HepG2 (cell line): Measurements from ENCODE around the gene LRRC73. TPM values are rescaled to one million over a fixed set of nuclear protein-coding genes. Genes with fewer than 3 reads are reported as not detected.
A peak's percentile ranks its signal among the peaks of the same experiment; 100 is the strongest.

Experiments used
- BCL6 ChIP-seq: IDR thresholded peaks from 2 replicates; pipeline ENCODE4 v1.6.1; 2016; ENCODE audit warnings: missing genetic modification reagents, missing compliant biosample characterization
- CREBL2 ChIP-seq: sonication (generic); formaldehyde crosslinking; IDR thresholded peaks from 2 replicates; pipeline ENCODE4 v1.8.1; 2023; ENCODE audit warnings: missing genetic modification reagents, mild to moderate bottlenecking, borderline replicate concordance
- FOXO4 ChIP-seq: sonication (generic); formaldehyde crosslinking; conservative IDR thresholded peaks from 2 replicates; pipeline ENCODE4 v1.8.1; 2023; ENCODE audit warnings: missing genetic modification reagents
- GMEB1 ChIP-seq: sonication (generic); formaldehyde crosslinking; IDR thresholded peaks from 2 replicates; pipeline ENCODE4 v1.5.1; 2020; ENCODE audit warnings: missing genetic modification reagents, mild to moderate bottlenecking, borderline replicate concordance
- MEIS2 ChIP-seq: sonication (generic); formaldehyde crosslinking; IDR thresholded peaks from 2 replicates; pipeline ENCODE4 v1.9.0; 2021; ENCODE audit warnings: mild to moderate bottlenecking, missing genetic modification reagents
- MLXIP ChIP-seq: sonication (generic); formaldehyde crosslinking; IDR thresholded peaks from 2 replicates; pipeline ENCODE4 v1.9.0; 2021; ENCODE audit warnings: missing genetic modification reagents, borderline replicate concordance
- NCOA2 ChIP-seq: sonication (generic); formaldehyde crosslinking; IDR thresholded peaks from 2 replicates; pipeline ENCODE4 v1.8.0; 2022; ENCODE audit warnings: inconsistent platforms
- NR2F2 ChIP-seq: IDR thresholded peaks from 2 replicates; pipeline ENCODE4 v1.6.1; 2012; ENCODE audit warnings: low read depth, inconsistent platforms, borderline replicate concordance
- RAD51 ChIP-seq: fragments of 450-650 bp; IDR thresholded peaks from 2 replicates; pipeline ENCODE4 v1.6.1; 2016; ENCODE audit warnings: borderline replicate concordance
- SIN3A ChIP-seq: IDR thresholded peaks from 2 replicates; pipeline ENCODE4 v1.6.1; 2011; ENCODE audit warnings: low read depth, mild to moderate bottlenecking, control low read depth, low read length, borderline replicate concordance
- SOX13 ChIP-seq, 3 experiments: fragments of 450-650 bp in 1 of 3; sonication (generic) in 1 of 3; formaldehyde crosslinking in 1 of 3; IDR thresholded peaks in 2 of 3; conservative IDR thresholded peaks in 1 of 3; 2 replicates each; pipeline versions ENCODE4 v1.5.0 to v1.6.1; 2016 to 2020; ENCODE audit warnings: antibody characterized with exemption in 1 of 3, mild to moderate bottlenecking in 1 of 3, missing compliant biosample characterization in 1 of 3, missing genetic modification reagents in 1 of 3, moderate library complexity in 1 of 3
- SP1 ChIP-seq, 2 experiments: fragments of 450-650 bp in 1 of 2; sonication (generic) in 1 of 2; formaldehyde crosslinking in 1 of 2; IDR thresholded peaks; 2 replicates each; pipeline versions ENCODE4 v1.4.0 to v1.6.1; 2016 to 2020; ENCODE audit warnings: missing genetic modification reagents in 1 of 2
- TCF7 ChIP-seq: sonication (generic); IDR thresholded peaks from 2 replicates; pipeline ENCODE4 v1.6.1; 2016; ENCODE audit warnings: antibody characterized with exemption, low read depth
- TEF ChIP-seq: sonication (generic); formaldehyde crosslinking; IDR thresholded peaks from 2 replicates; pipeline ENCODE4 v1.5.0; 2020; ENCODE audit warnings: missing genetic modification reagents
- ZBTB43 ChIP-seq: sonication (generic); formaldehyde crosslinking; conservative IDR thresholded peaks from 2 replicates; pipeline ENCODE4 v1.4.0; 2020; ENCODE audit warnings: missing genetic modification reagents
- ZFP37 ChIP-seq: sonication (generic); formaldehyde crosslinking; IDR thresholded peaks from 2 replicates; pipeline ENCODE4 v1.4.0; 2020; ENCODE audit warnings: missing genetic modification reagents, borderline replicate concordance
- ZNF121 ChIP-seq: sonication (generic); formaldehyde crosslinking; IDR thresholded peaks from 2 replicates; pipeline ENCODE4 v1.5.0; 2020; ENCODE audit warnings: mild to moderate bottlenecking, missing genetic modification reagents
- ZNF567 ChIP-seq: sonication (generic); formaldehyde crosslinking; IDR thresholded peaks from 2 replicates; pipeline ENCODE4 v1.8.1; 2023; ENCODE audit warnings: mild to moderate bottlenecking, missing genetic modification reagents, borderline replicate concordance
- ZSCAN30 ChIP-seq: sonication (generic); formaldehyde crosslinking; IDR thresholded peaks from 2 replicates; pipeline ENCODE4 v1.5.0; 2020; ENCODE audit warnings: mild to moderate bottlenecking, missing genetic modification reagents
- polyA plus RNA-seq, 8 experiments: library from polyadenylated mRNA; depleted of rRNA in 3 of 8; stranded (reverse) in 7 of 8; unstranded in 1 of 8; fragments of >200 nt; fragmentation: Illumina TruSeq in 4 of 8; extraction: Trizol in 4 of 8; gene quantifications; 2 replicates each; pipeline versions ENCODE4 v1.2.1 to v1.2.3, GENCODE V29; 2011 to 2016; ENCODE audit warnings: low read depth in 4 of 8, missing spikeins in 1 of 8, mixed read lengths in 1 of 8; ENCODE audit not compliant: insufficient read depth in 1 of 8
- total RNA-seq, 5 experiments: library from RNA; depleted of rRNA; stranded (reverse); fragments of >200 nt; fragmentation: Illumina TruSeq; extraction: Trizol; gene quantifications; 2 replicates each; pipeline ENCODE4 v1.2.3, GENCODE V29; 2016; ENCODE audit warnings: low read depth in 1 of 5

Gene LRRC73
- total and polyA plus RNA-seq, 2 of the 13 experiments (the other 11 are each of a cell fraction or from before 2014, with no cell fraction given) = 0.11 to 0.12 TPM

- peak; percentile 82; the same call in 1 of the 2 replicates for TF ChIP-seq GMEB1 (CRISPR knock-in tag)
- TF ChIP-seq NCOA2 (CRISPR knock-in tag) = peak; percentile 63
- peak; percentile 88 for TF ChIP-seq ZFP37 (CRISPR knock-in tag)
- TF ChIP-seq TCF7 = no peak
- TF ChIP-seq ZNF121 (CRISPR knock-in tag) = 0 out of 2 replicates have a peak, but pooled peaks have one; percentile 11
- 0 out of 2 replicates have a peak, but pooled peaks have one; percentile 55 for TF ChIP-seq TEF (CRISPR knock-in tag)
- TF ChIP-seq BCL6 (CRISPR knock-in tag) = no peak
- no peak for TF ChIP-seq RAD51
- peak; percentile 97 for TF ChIP-seq SIN3A
- no peak for TF ChIP-seq NR2F2
- TF ChIP-seq FOXO4 (CRISPR knock-in tag) = no peak
- TF ChIP-seq ZBTB43 (CRISPR knock-in tag) = peak; percentile 59
- TF ChIP-seq MEIS2 (CRISPR knock-in tag) = no peak; the same call in 1 of the 2 replicates
- peak; percentile 76; the same call in 1 of the 2 replicates for TF ChIP-seq ZNF567 (CRISPR knock-in tag)
- peak; percentile 48 for TF ChIP-seq MLXIP
- no peak for TF ChIP-seq ZSCAN30
- TF ChIP-seq SOX13 (IDR thresholded peaks at IDR 0.05) = no peak
- TF ChIP-seq SOX13 (CRISPR knock-in tag; conservative IDR thresholded peaks at IDR 0.05 in 1 of 2, IDR thresholded peaks at IDR 0.05 in 1 of 2) = peak in 1 of 2 experiments; percentile 26; a peak in 1 of 4 replicates
- 0 out of 2 replicates have a peak, but pooled peaks have one; percentile 41 for TF ChIP-seq CREBL2 (CRISPR knock-in tag)
- TF ChIP-seq SP1 (IDR thresholded peaks at IDR 0.05) = peak; percentile 12; the same call in 1 of the 2 replicates
- no peak for TF ChIP-seq SP1 (CRISPR knock-in tag; IDR thresholded peaks at IDR 0.05)
These were observed 6.8 kb upstream of the LRRC73 start, which contains the start of the genes POLR1C and YIPF3 (continued) for GRCh38 chr6:43516697-43517504.
